ENCODE data around the gene CADM1.

The CADM1 gene

DNA sequence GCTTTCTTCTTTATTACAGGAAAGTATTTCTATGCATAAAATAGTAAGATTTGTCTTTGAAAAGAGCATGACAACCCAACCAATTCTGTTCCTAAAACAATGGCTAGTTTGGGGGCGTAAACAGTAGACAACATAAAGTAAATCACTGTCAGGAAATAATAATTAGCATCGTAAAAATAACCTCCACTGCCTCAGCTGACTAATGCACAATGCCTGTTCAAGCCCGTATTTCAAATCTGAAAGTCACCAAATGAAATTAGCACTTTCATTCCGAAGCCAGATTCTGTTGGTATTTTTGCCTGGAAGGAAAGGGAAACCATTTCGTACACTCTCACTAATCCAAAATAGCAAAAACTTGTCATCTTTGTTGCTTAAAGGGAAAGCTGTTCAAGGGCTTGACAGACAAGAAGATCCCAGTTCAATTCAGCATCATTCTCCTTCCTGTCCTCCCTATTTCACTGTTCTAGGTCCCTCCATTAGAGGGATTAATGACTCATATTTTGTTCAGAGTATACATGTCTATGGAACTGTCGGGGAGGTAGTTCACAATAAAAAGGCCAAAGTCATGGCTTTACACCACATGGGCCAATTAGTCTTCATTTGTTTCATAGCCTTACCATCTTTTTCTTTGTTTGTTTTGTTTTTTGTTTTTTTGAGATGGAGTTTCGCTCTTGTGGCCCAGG lies 154.7 kb downstream of the CADM1 start:
- ATAC-seq (no peak), DNase-seq (no peak)
- H3K27ac Mint-ChIP-seq = no peak overlapping the region
- H3K4me1 Mint-ChIP-seq = no peaks in the 10 kb centered on the region
- no peaks in the 10 kb centered on the region for H3K9me3 Mint-ChIP-seq
- peaks cover 9% of the 10 kb centered on the region for H3K27me3 Mint-ChIP-seq
- H3K4me3 Mint-ChIP-seq = no peak overlapping the region

DNA sequence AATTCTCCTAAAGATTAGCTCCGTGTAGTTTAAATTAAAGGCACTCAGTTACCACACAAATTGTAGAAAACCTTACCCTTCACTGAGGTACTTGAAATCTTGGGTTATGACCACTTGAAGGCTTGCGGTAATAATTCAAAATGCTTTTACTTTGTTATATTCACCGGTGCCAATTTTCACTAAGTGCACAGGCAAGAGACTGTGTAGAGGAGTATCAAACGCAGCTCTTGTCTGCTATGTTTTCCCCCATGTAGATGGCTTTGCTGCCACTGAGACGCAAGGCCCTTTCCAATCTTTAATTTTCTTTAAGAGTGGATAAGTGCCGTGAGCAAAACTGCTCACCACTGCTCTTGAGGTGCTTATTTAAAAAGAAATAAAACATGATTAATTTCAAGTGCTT lies 155.8 kb downstream of the CADM1 start:
- no peak overlapping the region for H3K27ac Mint-ChIP-seq
- ATAC-seq (no peak), DNase-seq (no peak)
- H3K27me3 Mint-ChIP-seq = peaks cover 9% of the 10 kb centered on the region
- no peak overlapping the region for H3K4me3 Mint-ChIP-seq
- H3K4me1 Mint-ChIP-seq = no peaks in the 10 kb centered on the region
- no peaks in the 10 kb centered on the region for H3K9me3 Mint-ChIP-seq

DNA sequence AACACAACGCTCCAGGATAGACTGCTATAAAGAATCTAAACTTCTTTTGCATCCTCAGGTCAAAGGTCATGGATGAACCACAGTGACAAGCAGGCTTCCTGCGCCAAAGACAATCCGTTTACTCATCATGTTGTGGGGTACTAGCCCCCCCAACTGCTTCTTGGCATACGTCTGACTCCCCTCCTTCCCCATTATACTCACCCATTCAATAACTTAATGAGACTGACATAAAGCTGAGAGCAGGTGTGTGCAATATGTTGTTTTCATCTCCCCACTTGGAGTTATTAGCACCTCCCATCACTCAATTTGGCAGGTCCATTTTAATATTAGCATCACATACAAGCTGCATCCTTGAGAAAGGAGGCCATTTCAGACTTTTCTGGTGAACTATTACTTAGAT lies 157.1 kb downstream of the CADM1 start:
- Mint-ChIP-seq H3K4me3 (no peak overlapping the region), H3K27me3 (peaks cover 9% of the 10 kb centered on the region), H3K4me1 (no peaks in the 10 kb centered on the region), H3K27ac (no peak overlapping the region), H3K9me3 (no peaks in the 10 kb centered on the region)
- ATAC-seq (no peak), DNase-seq (no peak)

DNA sequence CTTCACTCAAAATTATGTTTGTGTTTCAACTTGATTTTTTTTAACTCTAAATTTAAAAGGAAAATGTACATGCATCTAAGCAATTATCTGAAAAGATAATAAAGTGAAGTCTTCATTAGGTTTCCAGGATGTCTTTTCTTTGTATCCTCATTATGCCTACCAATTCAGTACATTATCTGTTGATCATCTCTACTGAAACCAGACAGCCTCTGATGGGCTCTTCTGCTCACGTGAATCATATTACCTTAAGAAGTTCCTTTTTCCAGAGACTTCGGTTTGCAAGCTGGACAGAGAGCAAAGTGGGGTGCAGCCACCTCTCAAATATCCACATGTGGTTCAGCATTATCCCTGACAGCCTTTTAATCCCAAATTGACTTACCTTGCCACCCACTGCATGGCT lies 158.4 kb downstream of the CADM1 start:
- no peak overlapping the region for H3K4me3 Mint-ChIP-seq
- H3K9me3 Mint-ChIP-seq = no peaks in the 10 kb centered on the region
- H3K4me1 Mint-ChIP-seq = no peaks in the 10 kb centered on the region
- no peak overlapping the region for H3K27ac Mint-ChIP-seq
- ATAC-seq (no peak), DNase-seq (no peak)
- peaks cover 9% of the 10 kb centered on the region for H3K27me3 Mint-ChIP-seq

DNA sequence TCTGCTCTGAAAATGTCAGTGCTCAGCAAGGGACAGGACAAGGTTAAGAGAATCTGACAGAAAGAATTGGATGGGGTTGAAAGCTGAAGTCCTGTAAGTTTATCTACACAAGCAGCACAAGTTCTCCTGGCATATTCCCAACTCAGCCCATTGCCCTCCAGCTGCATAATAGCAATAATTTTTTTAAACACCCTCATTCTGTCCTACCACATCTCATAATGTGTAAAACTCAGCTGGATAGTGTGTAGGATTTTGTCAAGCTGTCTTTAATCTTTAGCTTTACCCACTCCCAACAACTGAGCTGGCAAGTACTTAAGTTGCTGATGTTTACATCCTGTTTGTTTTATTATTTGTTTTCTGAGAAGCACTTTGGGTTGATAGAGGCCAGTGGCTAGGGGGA lies 158.9 kb downstream of the CADM1 start:
- no peak for ATAC-seq
- no peaks in the 10 kb centered on the region for H3K9me3 Mint-ChIP-seq
- H3K4me3 Mint-ChIP-seq = no peak overlapping the region
- no peak for DNase-seq
- H3K27me3 Mint-ChIP-seq = peaks cover 9% of the 10 kb centered on the region
- H3K27ac Mint-ChIP-seq = no peak overlapping the region
- H3K4me1 Mint-ChIP-seq = no peaks in the 10 kb centered on the region

DNA sequence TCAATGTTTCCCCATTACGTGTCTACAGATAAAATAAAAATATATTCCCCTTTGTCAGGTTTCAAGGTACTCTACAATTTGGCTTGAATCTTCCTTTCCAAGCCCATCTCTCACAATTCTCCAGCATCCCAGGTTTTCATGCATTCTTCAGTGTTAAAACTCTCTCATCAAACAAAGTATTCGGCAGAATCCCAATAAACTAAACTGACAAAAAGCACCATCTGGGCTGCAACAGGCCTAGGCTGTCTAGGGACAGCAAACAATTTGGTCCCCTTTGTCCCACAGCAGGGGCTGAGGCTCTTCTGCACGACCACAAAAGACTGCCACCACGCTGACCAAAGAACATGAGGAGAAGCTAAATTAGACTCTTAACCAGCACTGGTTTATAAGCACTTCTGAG lies 159.4 kb downstream of the CADM1 start:
- ATAC-seq (no peak), DNase-seq (no peak)
- peaks cover 9% of the 10 kb centered on the region for H3K27me3 Mint-ChIP-seq
- no peak overlapping the region for H3K4me3 Mint-ChIP-seq
- no peak overlapping the region for H3K27ac Mint-ChIP-seq
- no peaks in the 10 kb centered on the region for H3K9me3 Mint-ChIP-seq
- no peaks in the 10 kb centered on the region for H3K4me1 Mint-ChIP-seq

DNA sequence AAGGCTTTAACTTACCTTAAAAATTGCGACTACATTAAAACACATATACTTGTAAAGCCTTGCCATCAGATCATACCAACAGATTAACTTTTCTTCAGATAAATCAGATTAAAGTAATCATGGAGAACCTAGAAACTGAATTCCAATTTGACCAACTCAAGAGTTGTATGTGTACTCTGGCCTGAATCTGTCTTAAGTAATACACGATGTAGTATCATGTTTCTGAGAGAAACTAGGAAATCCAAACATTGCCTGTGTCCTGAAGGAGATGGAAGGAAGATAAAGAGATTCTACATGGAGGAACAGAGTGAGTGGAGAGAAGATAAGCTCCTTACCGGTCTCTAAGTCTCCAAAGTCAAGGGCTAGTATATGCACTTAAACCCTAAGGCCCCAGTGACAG lies 162.1 kb downstream of the CADM1 start:
- no peak for ATAC-seq
- Mint-ChIP-seq H3K27ac (no peak overlapping the region), H3K27me3 (peaks cover 8% of the 10 kb centered on the region), H3K4me1 (no peaks in the 10 kb centered on the region), H3K4me3 (no peak overlapping the region), H3K9me3 (no peaks in the 10 kb centered on the region)
- no peak for DNase-seq

DNA sequence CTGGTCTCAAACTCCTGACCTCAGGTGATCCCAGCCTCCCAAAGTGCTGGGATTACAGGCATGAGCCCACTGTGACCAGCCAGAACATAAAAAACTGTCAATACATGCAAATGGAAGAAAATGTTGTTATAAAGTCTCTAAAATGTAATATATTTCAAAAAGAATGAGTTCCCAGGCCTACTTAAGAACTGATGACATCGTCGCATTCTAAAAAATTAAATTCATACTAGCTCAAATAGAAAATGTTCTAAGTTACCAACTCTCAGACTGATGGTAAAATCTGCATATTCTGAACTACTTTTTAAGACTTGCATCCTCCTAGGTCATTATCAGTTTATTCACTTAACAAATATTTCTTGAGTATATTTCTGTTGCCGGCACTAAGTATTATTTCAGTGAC lies 163.3 kb downstream of the CADM1 start:
- H3K4me3 Mint-ChIP-seq = no peak overlapping the region
- ATAC-seq = no peak
- H3K27me3 Mint-ChIP-seq = no peaks in the 10 kb centered on the region
- DNase-seq = no peak
- no peaks in the 10 kb centered on the region for H3K4me1 Mint-ChIP-seq
- no peaks in the 10 kb centered on the region for H3K9me3 Mint-ChIP-seq
- no peak overlapping the region for H3K27ac Mint-ChIP-seq

DNA sequence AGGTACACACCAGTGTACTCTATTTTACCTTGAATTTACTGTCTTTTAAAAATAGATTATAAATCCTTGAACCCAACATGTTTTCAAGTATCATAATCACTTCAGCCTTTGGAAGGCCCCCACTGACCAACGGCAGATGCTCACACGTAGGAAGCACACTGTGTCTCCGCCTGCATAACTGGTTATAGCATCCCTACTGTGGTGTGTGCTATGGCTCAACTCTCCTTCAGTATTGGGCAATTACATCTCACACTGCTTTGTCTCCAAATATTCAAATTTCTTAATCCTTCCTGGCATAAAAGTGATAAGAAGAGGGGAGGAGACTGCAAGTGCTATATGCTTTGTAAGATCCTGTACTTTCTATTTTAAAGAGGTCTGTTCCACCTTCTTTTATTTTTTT lies 165.7 kb downstream of the CADM1 start:
- Mint-ChIP-seq H3K4me3 (no peak overlapping the region), H3K27me3 (no peaks in the 10 kb centered on the region), H3K27ac (no peak overlapping the region), H3K9me3 (no peaks in the 10 kb centered on the region), H3K4me1 (no peaks in the 10 kb centered on the region)
- DNase-seq (no peak), ATAC-seq (no peak)

DNA sequence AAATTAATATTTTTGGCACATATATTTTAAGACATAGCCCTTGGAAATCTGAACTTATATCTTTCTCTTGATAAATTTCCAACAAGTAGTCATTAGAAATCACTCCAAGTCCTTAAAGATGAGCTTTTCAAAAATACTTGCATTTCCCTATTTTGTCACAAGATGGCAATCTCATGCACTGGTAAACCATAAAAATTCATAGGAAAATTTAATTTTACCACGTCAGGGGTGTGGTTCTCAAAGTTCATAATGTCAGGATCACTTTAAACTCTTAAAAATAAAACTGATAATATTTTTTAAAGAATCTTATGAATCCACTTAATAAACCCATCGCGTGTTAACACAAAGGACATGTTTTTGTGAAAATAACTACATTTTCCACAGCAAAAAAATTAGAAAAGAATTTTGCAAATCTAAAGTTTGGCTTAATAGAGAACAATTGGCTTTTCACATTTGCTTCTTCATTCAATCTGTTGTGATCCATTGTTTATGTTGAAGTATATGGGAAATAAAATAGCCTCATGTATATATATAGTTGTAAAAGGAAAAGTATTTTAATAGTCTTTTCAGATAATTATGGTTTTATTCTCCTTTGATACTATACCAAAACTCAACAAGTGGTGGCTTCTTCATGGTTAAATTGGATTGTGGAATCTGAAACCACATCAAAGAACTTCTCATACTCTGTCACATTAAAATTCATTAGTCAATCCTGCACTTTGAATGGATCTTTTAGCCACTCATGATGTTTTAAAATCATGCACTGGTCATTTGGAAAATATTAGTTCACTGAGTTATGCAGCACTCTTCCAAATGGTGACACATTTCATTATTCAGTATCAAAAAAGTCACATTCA lies 169.1 kb downstream of the CADM1 start:
- ATAC-seq (no peak), DNase-seq (no peak)
- Mint-ChIP-seq H3K27me3 (no peaks in the 10 kb centered on the region), H3K9me3 (no peaks in the 10 kb centered on the region), H3K4me1 (no peaks in the 10 kb centered on the region), H3K4me3 (no peak overlapping the region), H3K27ac (no peak overlapping the region)

DNA sequence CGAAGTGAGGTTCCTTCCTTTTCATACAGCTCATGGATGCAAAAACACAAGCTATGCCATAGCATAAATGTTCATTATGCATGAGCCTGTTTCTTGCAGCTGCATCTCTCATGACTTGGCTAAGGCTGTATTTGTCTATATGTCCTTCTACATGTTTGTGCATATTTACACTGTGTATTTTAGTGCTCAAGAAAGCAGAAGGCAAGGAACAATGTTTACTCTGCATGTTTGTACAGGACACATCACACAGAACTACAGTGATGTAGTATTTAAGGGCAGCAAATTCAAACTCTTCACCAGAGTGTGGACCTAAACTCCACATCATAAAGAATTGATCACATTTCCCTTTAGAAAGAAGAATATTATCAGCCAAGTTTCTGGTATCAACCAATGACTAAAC lies 170.3 kb downstream of the CADM1 start:
- no peaks in the 10 kb centered on the region for H3K27me3 Mint-ChIP-seq

DNA sequence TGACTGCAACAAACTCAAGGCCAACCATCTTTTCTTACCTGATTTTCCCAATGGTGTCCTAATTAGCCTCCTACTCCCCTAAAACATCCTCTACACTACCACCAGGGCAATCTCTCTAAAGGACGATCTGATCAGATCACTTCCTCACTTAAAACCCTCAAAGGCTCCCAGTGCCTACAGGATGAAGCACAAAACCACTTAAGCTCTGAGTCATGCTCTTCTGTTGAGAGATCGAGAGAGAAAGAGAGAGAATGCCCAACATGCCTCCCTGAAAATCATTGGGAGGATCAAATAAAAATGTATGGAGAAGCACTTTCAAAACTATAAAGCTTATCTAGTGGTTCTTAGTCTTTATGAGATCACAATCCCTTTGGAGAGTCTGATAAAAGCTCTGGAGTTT lies 171.1 kb downstream of the CADM1 start:
- ATAC-seq = no peak
- DNase-seq = no peak

More for the DNA sequence above, 170.3 kb downstream of the CADM1 start:
- DNase-seq = no peak
- ATAC-seq = no peak
- H3K4me3 Mint-ChIP-seq = no peak overlapping the region
- H3K9me3 Mint-ChIP-seq = no peaks in the 10 kb centered on the region
- no peak overlapping the region for H3K27ac Mint-ChIP-seq
- no peaks in the 10 kb centered on the region for H3K4me1 Mint-ChIP-seq

DNA sequence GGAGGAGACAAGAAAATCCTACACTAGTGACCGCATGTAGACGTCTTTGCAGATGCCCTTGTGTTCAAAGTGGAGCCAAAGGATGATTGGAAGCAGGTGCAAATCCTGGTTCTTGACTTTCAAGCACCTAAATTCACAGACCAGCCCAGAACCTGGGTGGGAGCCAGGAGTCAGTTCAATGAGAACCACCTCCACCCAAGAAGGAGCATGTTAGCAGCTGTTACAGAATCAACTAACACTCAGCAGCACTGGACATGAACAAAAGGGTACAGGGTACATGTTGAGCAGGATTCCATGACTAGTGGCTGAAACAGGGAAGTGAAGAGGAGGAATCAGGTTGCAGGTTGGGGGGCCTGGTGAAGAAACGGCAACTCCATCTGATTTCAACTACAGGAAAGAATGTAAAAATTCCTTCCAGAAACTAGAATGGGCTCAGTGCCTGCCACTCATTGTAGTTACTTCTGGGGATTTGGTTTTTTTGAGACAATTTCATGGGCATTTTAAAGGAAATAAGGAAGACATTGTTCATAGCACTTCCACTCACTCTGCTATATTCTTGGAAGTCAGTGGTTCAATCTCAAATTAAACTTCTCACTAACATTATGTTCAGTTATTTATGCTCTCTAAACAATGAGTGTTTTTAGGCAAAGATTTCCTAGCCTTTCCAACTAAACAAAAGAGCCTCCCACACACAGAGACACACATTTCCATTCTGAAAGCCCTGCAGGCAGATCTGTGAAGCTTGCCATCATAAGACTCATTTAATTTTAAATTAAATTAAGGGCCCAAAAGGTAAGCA lies 173.3 kb downstream of the CADM1 start:
- ATAC-seq (no peak), DNase-seq (no peak)
- Mint-ChIP-seq H3K27ac (no peak overlapping the region), H3K9me3 (no peaks in the 10 kb centered on the region), H3K27me3 (no peaks in the 10 kb centered on the region), H3K4me1 (no peaks in the 10 kb centered on the region), H3K4me3 (no peak overlapping the region)

More for the DNA sequence above, 171.1 kb downstream of the CADM1 start:
- no peaks in the 10 kb centered on the region for H3K9me3 Mint-ChIP-seq
- no peaks in the 10 kb centered on the region for H3K27me3 Mint-ChIP-seq
- H3K4me3 Mint-ChIP-seq = no peak overlapping the region
- H3K27ac Mint-ChIP-seq = no peak overlapping the region
- no peaks in the 10 kb centered on the region for H3K4me1 Mint-ChIP-seq

DNA sequence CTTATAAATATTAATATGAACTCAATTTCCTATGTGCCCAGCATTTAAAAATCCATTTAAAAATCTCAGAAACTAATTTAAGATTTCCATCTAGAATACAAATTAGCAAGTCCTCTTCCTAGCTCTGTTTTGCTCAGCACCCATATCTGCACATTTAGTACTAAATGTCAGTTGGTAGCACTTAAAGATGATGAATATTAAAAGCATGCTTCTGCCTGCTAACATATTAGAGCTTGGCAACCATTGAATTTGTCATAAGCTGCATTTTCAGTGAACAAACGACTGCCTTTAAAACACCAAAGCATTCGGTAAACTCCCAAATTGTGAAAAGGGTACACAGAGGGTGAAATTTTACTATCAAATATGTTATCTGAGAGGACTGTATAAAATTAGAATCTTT lies 177.7 kb downstream of the CADM1 start:
- H3K27me3 Mint-ChIP-seq = peaks cover 14% of the 10 kb centered on the region
- H3K9me3 Mint-ChIP-seq = no peaks in the 10 kb centered on the region
- H3K27ac Mint-ChIP-seq = no peak overlapping the region
- H3K4me3 Mint-ChIP-seq = no peak overlapping the region
- no peaks in the 10 kb centered on the region for H3K4me1 Mint-ChIP-seq
- DNase-seq (no peak), ATAC-seq (no peak)

DNA sequence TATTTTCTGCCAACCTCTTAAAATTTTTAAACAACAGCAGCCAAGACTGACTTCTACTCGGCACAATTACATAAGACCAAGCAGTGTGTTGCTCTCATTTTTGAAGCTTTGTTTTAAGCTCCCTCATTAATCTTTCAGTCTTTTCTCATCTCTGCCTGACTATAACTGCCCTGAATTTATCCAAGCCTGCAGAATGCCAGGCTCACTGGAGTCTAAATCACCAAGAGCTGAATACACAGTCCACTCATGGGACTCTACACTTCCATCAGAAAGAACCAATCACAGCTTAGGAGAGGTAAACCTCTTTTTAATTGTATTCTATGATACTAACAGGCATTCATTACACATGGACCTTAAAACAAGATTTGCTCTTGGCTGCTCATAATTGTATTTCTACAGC lies 178.7 kb downstream of the CADM1 start:
- H3K4me1 Mint-ChIP-seq = no peaks in the 10 kb centered on the region
- no peaks in the 10 kb centered on the region for H3K9me3 Mint-ChIP-seq

More for the DNA sequence above, 178.7 kb downstream of the CADM1 start:
- ATAC-seq = no peak
- Mint-ChIP-seq H3K27me3 (peaks cover 14% of the 10 kb centered on the region), H3K4me3 (no peak overlapping the region), H3K27ac (no peak overlapping the region)
- DNase-seq = no peak

All from stimulated activated naive CD8-positive, alpha-beta T cell treated with anti-CD3 and anti-CD28 coated beads, Interleukin-15, amount 100 ng/mL, for 72 hours (primary cell).